PC-3 (cell line): Measurements from ENCODE around the gene ERGIC1. TPM values are rescaled to one million over a fixed set of nuclear protein-coding genes. Genes with fewer than 3 reads are reported as not detected.

Source experiments
- ATAC-seq: fragments of 200-7000 bp; cut with Tn5 transposase; 2 replicates; pipeline ENCODE4 v1.9.1; 2020; ENCODE audit warnings: mild to moderate bottlenecking, moderate library complexity
- BruUV-seq: library from RNA; stranded (reverse); fragments of 400-500 nt; replicated peaks from 2 replicates; lab custom pipeline; 2021; lab: Mats Ljungman, UMichigan
- CTCF ChIA-PET: fragments of 300-600 bp; sonication (Branson Sonifier 250); formaldehyde crosslinking; loops from one replicate; lab custom pipeline; 2022; ENCODE audit warnings: antibody characterized with exemption; lab: Charles Lee
- POLR2A ChIA-PET: fragments of 300-600 bp; sonication (Branson Sonifier 250); formaldehyde crosslinking; loops from one replicate; lab custom pipeline; 2022; ENCODE audit warnings: antibody characterized with exemption; ENCODE audit not compliant: unreplicated experiment; lab: Charles Lee
- DNase-seq: peaks from one replicate; pipeline ENCODE4 v3.0.0-alpha.2; 2015
- H2AFZ ChIP-seq: fragments of 300-600 bp; sonication (generic); 2 replicates; pipeline ENCODE4 v1.6.0; 2016; ENCODE audit warnings: antibody characterized with exemption, low read length
- H3F3A ChIP-seq: fragments of 300-600 bp; sonication (generic); one replicate; pipeline ENCODE4 v1.6.0; 2017; ENCODE audit warnings: antibody characterized with exemption, low read length, control low read depth, mild to moderate bottlenecking; ENCODE audit not compliant: unreplicated experiment
- H3K27ac ChIP-seq: fragments of 300-600 bp; sonication (generic); 2 replicates; pipeline ENCODE4 v1.5.1; 2016; ENCODE audit warnings: mild to moderate bottlenecking, low read length
- H3K27me3 ChIP-seq: fragments of 300-600 bp; sonication (generic); 2 replicates; pipeline ENCODE4 v1.6.1; 2016; ENCODE audit warnings: low read length, mixed read lengths
- H3K36me3 ChIP-seq: fragments of 300-600 bp; sonication (generic); 2 replicates; pipeline ENCODE4 v1.6.1; 2016; ENCODE audit warnings: low read depth, mixed run types, low read length, mixed read lengths
- H3K4me1 ChIP-seq: fragments of 300-600 bp; sonication (generic); 2 replicates; pipeline ENCODE4 v1.5.1; 2016; ENCODE audit warnings: low read length; ENCODE audit not compliant: insufficient read depth
- H3K4me2 ChIP-seq: fragments of 300-600 bp; sonication (generic); 2 replicates; pipeline ENCODE4 v1.6.0; 2016; ENCODE audit warnings: low read length
- H3K4me3 ChIP-seq: fragments of 300-600 bp; sonication (generic); 2 replicates; pipeline ENCODE4 v1.5.1; 2016; ENCODE audit warnings: mild to moderate bottlenecking, low read length, mixed read lengths
- H3K79me2 ChIP-seq: fragments of 300-600 bp; sonication (generic); 2 replicates; pipeline ENCODE4 v1.6.1; 2017; ENCODE audit warnings: low read length, mixed read lengths
- H3K9ac ChIP-seq: fragments of 300-600 bp; sonication (generic); 2 replicates; pipeline ENCODE4 v1.6.0; 2016; ENCODE audit warnings: mild to moderate bottlenecking, low read length
- H3K9me2 ChIP-seq: fragments of 300-600 bp; sonication (generic); replicated peaks from 2 replicates; pipeline ENCODE4 v1.6.1; 2016; ENCODE audit warnings: mixed run types, low read length, mixed read lengths
- H3K9me3 ChIP-seq: fragments of 300-600 bp; sonication (generic); 2 replicates; pipeline ENCODE4 v1.6.1; 2016; ENCODE audit warnings: low read length, mixed read lengths
- H4K20me1 ChIP-seq: fragments of 300-600 bp; sonication (generic); 2 replicates; pipeline ENCODE4 v1.6.1; 2016; ENCODE audit warnings: low read length, mixed read lengths
- EZH2 ChIP-seq: fragments of 300-600 bp; sonication (generic); IDR thresholded peaks from one replicate; pipeline ENCODE4 v1.6.1; 2017; ENCODE audit warnings: antibody characterized with exemption, mild to moderate bottlenecking, low read length; ENCODE audit not compliant: unreplicated experiment
- EZH2phosphoT487 ChIP-seq: fragments of 300-600 bp; sonication (generic); IDR thresholded peaks from 2 replicates; pipeline ENCODE4 v1.6.1; 2018; ENCODE audit warnings: mild to moderate bottlenecking, antibody characterized with exemption, low read length, borderline replicate concordance
- intact Hi-C: fragments of 100-400 bp; cut with micrococcal nuclease; formaldehyde crosslinking; loops from 2 replicates; pipeline ENCODE4 v1.9.0; 2023
- total RNA-seq: library from RNA; depleted of rRNA; stranded (reverse); fragments of >200 nt; gene quantifications from 2 replicates; pipeline ENCODE4 v1.2.3, GENCODE V29; 2014
- TF ChIP-seq, protein P1 (sequence below): fragments of 300-600 bp; sonication (generic); conservative IDR thresholded peaks from 2 replicates; pipeline ENCODE4 v1.5.1; 2017; ENCODE audit warnings: antibody characterized with exemption, low read depth, mild to moderate bottlenecking, low read length

ERGIC1 gene
- total RNA-seq, 1 experiment from 2014 or later: 148 TPM

DNA sequence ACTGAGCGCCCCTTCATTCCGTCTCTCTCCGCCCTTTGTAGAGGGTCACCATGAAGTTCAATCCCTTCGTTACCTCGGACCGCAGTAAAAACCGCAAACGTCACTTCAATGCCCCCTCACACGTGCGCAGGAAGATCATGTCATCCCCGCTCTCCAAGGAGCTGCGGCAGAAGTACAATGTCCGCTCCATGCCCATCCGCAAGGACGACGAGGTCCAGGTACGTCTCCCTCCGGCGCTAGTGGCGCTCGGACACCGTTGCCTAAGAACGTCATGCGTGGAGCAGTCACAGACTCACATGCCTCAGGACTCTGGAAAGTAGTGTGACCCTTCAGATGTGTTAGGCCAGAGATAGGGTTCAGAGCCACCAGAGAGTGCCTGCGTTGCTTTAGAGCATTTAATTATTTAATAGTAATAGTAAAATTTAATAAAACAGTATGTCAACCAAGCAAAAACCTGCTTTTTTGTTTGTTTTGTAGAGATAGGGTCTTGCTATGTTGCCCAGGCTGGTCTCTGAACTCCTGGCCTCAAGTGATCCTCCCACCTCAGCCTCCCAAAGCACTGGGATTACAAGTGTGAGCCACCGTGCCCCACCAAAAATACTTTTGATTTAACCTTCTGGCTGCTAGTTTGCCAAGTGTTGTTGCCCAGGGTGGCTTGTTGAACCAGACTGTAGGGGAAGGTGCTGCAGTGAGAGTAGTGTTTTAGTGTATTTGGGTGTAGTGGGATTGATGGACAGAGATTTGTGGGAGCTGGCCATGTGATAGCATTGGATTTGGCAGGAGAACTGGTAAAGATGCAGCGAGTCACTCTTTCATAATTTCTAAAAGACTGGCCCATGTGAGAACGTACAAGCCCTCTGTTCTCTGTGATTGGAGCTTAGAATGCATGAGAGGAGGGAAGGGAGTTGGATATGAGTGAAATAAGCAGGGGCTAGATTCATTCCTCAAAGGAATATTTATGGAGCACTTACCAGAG lies 126.1 kb downstream of the ERGIC1 start:
- no peak for DNase-seq
- peak overlapping the region; percentile 97 for H3K9ac ChIP-seq
- no peaks in the 10 kb centered on the region for H3K9me3 ChIP-seq
- CTCF ChIA-PET: interaction anchor here (0.7 to 1.8 kb wide), 3 partner anchors 8 to 348 kb away, joined by 4 to 10 read pairs (median 6); no protein-coding TSS in a partner anchor
- H3K9me2 ChIP-seq: no peaks in the 10 kb centered on the region
- intact Hi-C loops: loop anchor here (2.0 kb wide), 2 partner anchors 189 to 253 kb away; partner anchors contain the start of gene DUSP1
- peak overlapping the region; percentile 37; the same call in 1 of the 2 replicates for H3K27ac ChIP-seq
- H3K4me3 ChIP-seq: peak overlapping the region; percentile 92
- BruUV-seq: TSS peak; percentile 56
- no peaks in the 10 kb centered on the region for H3F3A ChIP-seq
- H3K79me2 ChIP-seq: peaks cover 27% of the 10 kb centered on the region
- H3K4me2 ChIP-seq: peak overlapping the region; percentile 96
- ATAC-seq: no peak
- no peaks in the 10 kb centered on the region for H4K20me1 ChIP-seq
- H3K36me3 ChIP-seq: peaks cover 9% of the 10 kb centered on the region
- no peaks in the 10 kb centered on the region for H3K27me3 ChIP-seq
- TF ChIP-seq, protein P1, sequence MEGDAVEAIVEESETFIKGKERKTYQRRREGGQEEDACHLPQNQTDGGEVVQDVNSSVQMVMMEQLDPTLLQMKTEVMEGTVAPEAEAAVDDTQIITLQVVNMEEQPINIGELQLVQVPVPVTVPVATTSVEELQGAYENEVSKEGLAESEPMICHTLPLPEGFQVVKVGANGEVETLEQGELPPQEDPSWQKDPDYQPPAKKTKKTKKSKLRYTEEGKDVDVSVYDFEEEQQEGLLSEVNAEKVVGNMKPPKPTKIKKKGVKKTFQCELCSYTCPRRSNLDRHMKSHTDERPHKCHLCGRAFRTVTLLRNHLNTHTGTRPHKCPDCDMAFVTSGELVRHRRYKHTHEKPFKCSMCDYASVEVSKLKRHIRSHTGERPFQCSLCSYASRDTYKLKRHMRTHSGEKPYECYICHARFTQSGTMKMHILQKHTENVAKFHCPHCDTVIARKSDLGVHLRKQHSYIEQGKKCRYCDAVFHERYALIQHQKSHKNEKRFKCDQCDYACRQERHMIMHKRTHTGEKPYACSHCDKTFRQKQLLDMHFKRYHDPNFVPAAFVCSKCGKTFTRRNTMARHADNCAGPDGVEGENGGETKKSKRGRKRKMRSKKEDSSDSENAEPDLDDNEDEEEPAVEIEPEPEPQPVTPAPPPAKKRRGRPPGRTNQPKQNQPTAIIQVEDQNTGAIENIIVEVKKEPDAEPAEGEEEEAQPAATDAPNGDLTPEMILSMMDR: no peak
- no peak for TF ChIP-seq EZH2phosphoT487
- no peak for TF ChIP-seq EZH2
- POLR2A ChIA-PET: interaction anchor here (0.7 to 1.2 kb wide), 2 partner anchors 24 to 56 kb away, joined by 4 to 5 read pairs; partner anchors contain the start of gene ATP6V0E1
- H3K4me1 ChIP-seq: peaks cover 21% of the 10 kb centered on the region
- peak overlapping the region; percentile 58 for H2AFZ ChIP-seq

DNA sequence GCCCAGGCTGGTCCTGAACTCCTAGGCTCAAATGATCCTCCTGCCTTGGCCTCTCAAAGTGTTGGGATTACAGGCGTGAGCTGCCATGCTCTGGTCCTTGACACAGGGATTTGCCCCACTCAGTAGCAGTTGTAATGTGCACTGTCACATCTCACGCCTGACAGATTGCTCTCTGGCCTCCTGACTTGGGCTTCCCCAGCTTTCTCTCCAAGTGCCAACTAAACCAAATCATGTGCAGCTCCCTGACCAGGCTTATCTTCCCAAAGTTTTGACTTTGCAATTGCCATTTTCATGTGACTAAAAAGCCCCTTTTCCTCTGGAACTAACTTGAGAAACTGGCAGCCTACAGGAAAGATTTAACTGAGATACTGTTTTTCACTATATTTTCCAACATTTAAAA lies 135.9 kb downstream of the ERGIC1 start:
- peaks cover 4% of the 10 kb centered on the region; the same call in 1 of the 2 replicates for H3K36me3 ChIP-seq
- no peak for ATAC-seq
- POLR2A ChIA-PET: no interaction called here
- H3K4me1 ChIP-seq: no peaks in the 10 kb centered on the region
- CTCF ChIA-PET: no interaction called here
- no peak overlapping the region for H3K4me3 ChIP-seq
- H2AFZ ChIP-seq: no peak overlapping the region
- H3K27ac ChIP-seq: no peak overlapping the region
- H3K79me2 ChIP-seq: no peaks in the 10 kb centered on the region
- H3F3A ChIP-seq: no peaks in the 10 kb centered on the region
- H4K20me1 ChIP-seq: no peaks in the 10 kb centered on the region
- DNase-seq: no peak
- H3K9ac ChIP-seq: no peak overlapping the region
- BruUV-seq: no TSS peak
- intact Hi-C loops: no loop called here
- H3K4me2 ChIP-seq: no peak overlapping the region
- TF ChIP-seq EZH2phosphoT487: no peak
- TF ChIP-seq, protein P1: no peak
- TF ChIP-seq EZH2: no peak
- no peaks in the 10 kb centered on the region for H3K27me3 ChIP-seq
- no peaks in the 10 kb centered on the region for H3K9me2 ChIP-seq
- no peaks in the 10 kb centered on the region for H3K9me3 ChIP-seq
